Neural crest cell (in vitro differentiated cells): ENCODE data around the gene CCS. TPM values are rescaled to one million over a fixed set of nuclear protein-coding genes. Genes with fewer than 3 reads are reported as not detected.

Experiments
- DNase-seq: peaks from one replicate; pipeline ENCODE4 v3.0.0; 2021; ENCODE audit warnings: low read depth, mixed read lengths, low spot score
- H3K27ac Mint-ChIP-seq: one replicate; pipeline ENCODE4 v1.8.0; 2021; ENCODE audit warnings: mild to moderate bottlenecking, mixed read lengths; ENCODE audit not compliant: unreplicated experiment
- H3K27me3 Mint-ChIP-seq: 2 replicates; pipeline ENCODE4 v1.8.0; 2021; ENCODE audit warnings: low read depth, mild to moderate bottlenecking, mixed read lengths
- H3K36me3 Mint-ChIP-seq: 2 replicates; pipeline ENCODE4 v1.8.0; 2021; ENCODE audit warnings: low read depth, mild to moderate bottlenecking, mixed read lengths
- H3K4me1 Mint-ChIP-seq: 2 replicates; pipeline ENCODE4 v1.8.0; 2021; ENCODE audit warnings: mixed read lengths
- H3K4me3 Mint-ChIP-seq: one replicate; pipeline ENCODE4 v1.8.0; 2021; ENCODE audit warnings: mild to moderate bottlenecking, mixed read lengths
- H3K9me3 Mint-ChIP-seq: 2 replicates; pipeline ENCODE4 v1.8.0; 2021; ENCODE audit warnings: mixed read lengths
- CTCF ChIP-seq: fragments of 200-600 bp; sonication (generic); conservative IDR thresholded peaks from 2 replicates; pipeline ENCODE4 v1.5.0; 2021; ENCODE audit warnings: antibody characterized with exemption, mild to moderate bottlenecking
- total RNA-seq: library from RNA; stranded (reverse); gene quantifications from 2 replicates; pipeline ENCODE4 v1.2.1, GENCODE V29; 2021

Gene CCS
- total RNA-seq, 1 donor from 2014 or later, result 47.2 TPM

- H3K9me3 Mint-ChIP-seq, result no peaks in the 10 kb centered on the region
- no peak for DNase-seq
- H3K4me1 Mint-ChIP-seq, result peaks cover 10% of the 10 kb centered on the region
- no peak overlapping the region for H3K27ac Mint-ChIP-seq
- TF ChIP-seq CTCF, result no peak
- no peaks in the 10 kb centered on the region for H3K27me3 Mint-ChIP-seq
- H3K4me3 Mint-ChIP-seq, result no peak overlapping the region
- H3K36me3 Mint-ChIP-seq, result peaks cover 30% of the 10 kb centered on the region
Measured at GRCh38 chr11:66626382-66626781, 33.4 kb downstream of the CCS start.

GRCh38 chr11:66626926-66627325 is 33.9 kb downstream of the CCS start:
- TF ChIP-seq CTCF, result no peak
- no peaks in the 10 kb centered on the region for H3K27me3 Mint-ChIP-seq
- H3K27ac Mint-ChIP-seq, result no peak overlapping the region
- H3K4me3 Mint-ChIP-seq, result no peak overlapping the region
- H3K36me3 Mint-ChIP-seq, result peaks cover 30% of the 10 kb centered on the region
- no peak for DNase-seq
- H3K9me3 Mint-ChIP-seq, result no peaks in the 10 kb centered on the region
- peaks cover 10% of the 10 kb centered on the region for H3K4me1 Mint-ChIP-seq

GRCh38 chr11:66628061-66628603 is 35.1 kb downstream of the CCS start:
- Mint-ChIP-seq H3K27ac (no peak overlapping the region), H3K36me3 (peaks cover 32% of the 10 kb centered on the region), H3K4me3 (peak overlapping the region; percentile 13), H3K27me3 (no peaks in the 10 kb centered on the region), H3K9me3 (no peaks in the 10 kb centered on the region), H3K4me1 (peaks cover 3% of the 10 kb centered on the region)
- TF ChIP-seq CTCF, result no peak
- no peak for DNase-seq

GRCh38 chr11:66629356-66629755 is 36.4 kb downstream of the CCS start:
- Mint-ChIP-seq H3K27ac (no peak overlapping the region), H3K36me3 (peaks cover 30% of the 10 kb centered on the region), H3K4me1 (peaks cover 3% of the 10 kb centered on the region), H3K4me3 (no peak overlapping the region), H3K27me3 (no peaks in the 10 kb centered on the region), H3K9me3 (no peaks in the 10 kb centered on the region)
- DNase-seq, result no peak
- TF ChIP-seq CTCF, result no peak

- TF ChIP-seq CTCF, result no peak
- DNase-seq, result no peak
- Mint-ChIP-seq H3K4me1 (peaks cover 10% of the 10 kb centered on the region), H3K27ac (no peak overlapping the region), H3K4me3 (peak overlapping the region; percentile 32), H3K27me3 (no peaks in the 10 kb centered on the region), H3K9me3 (no peaks in the 10 kb centered on the region), H3K36me3 (peaks cover 33% of the 10 kb centered on the region)
Measured at GRCh38 chr11:66631883-66632282, 38.9 kb downstream of the CCS start.

GRCh38 chr11:66632952-66633351 is 40.0 kb downstream of the CCS start:
- Mint-ChIP-seq H3K27ac (no peak overlapping the region), H3K4me3 (no peak overlapping the region), H3K27me3 (no peaks in the 10 kb centered on the region), H3K9me3 (no peaks in the 10 kb centered on the region), H3K36me3 (peaks cover 30% of the 10 kb centered on the region), H3K4me1 (peaks cover 18% of the 10 kb centered on the region)
- no peak for DNase-seq
- TF ChIP-seq CTCF, result no peak
